GM18861 (cell line): ENCODE measurements around the gene DEXI.
"Not testable (repeated sequence)": the region's sequence is repeated elsewhere in the genome, so short reads cannot be mapped to it uniquely, and the experiment has no call there.

ENCODE experiments used
- ATAC-seq: cut with Tn5 transposase; IDR thresholded peaks from one replicate; pipeline ENCODE4 v1.9.1; 2021; ENCODE audit not compliant: unreplicated experiment

DEXI gene

GRCh38 chr16:10941935-10942351 is 325 bp downstream of the DEXI start:
- ATAC-seq: not testable (repeated sequence)

GRCh38 chr16:10941127-10941933 is 938 bp downstream of the DEXI start:
- no peak for ATAC-seq

- ATAC-seq: no peak
These were observed 1.7 kb downstream of the DEXI start for GRCh38 chr16:10940501-10941079.

- no peak for ATAC-seq
These were observed 2.5 kb downstream of the DEXI start for GRCh38 chr16:10939649-10940234.

GRCh38 chr16:10938796-10939648 is 3.2 kb downstream of the DEXI start:
- no peak for ATAC-seq

GRCh38 chr16:10938321-10938720 is 3.9 kb downstream of the DEXI start:
- no peak for ATAC-seq

- ATAC-seq: no peak
These were observed 5.0 kb downstream of the DEXI start for GRCh38 chr16:10937068-10937859.

GRCh38 chr16:10936272-10936984 is 5.8 kb downstream of the DEXI start:
- ATAC-seq: no peak

GRCh38 chr16:10935226-10935915 is 6.9 kb downstream of the DEXI start:
- no peak for ATAC-seq

- ATAC-seq: no peak
These were observed 7.8 kb downstream of the DEXI start for GRCh38 chr16:10934325-10935107.

- no peak for ATAC-seq
These were observed 8.4 kb downstream of the DEXI start for GRCh38 chr16:10933865-10934264.

GRCh38 chr16:10932959-10933710 is 9.1 kb downstream of the DEXI start:
- no peak for ATAC-seq

- no peak for ATAC-seq
These were observed 10.2 kb downstream of the DEXI start for GRCh38 chr16:10931977-10932632.

GRCh38 chr16:10931134-10931533 is 11.1 kb downstream of the DEXI start:
- ATAC-seq: no peak

- ATAC-seq: no peak
These were observed 11.5 kb downstream of the DEXI start for GRCh38 chr16:10930755-10931093.

GRCh38 chr16:10929853-10930754 is 12.2 kb downstream of the DEXI start:
- no peak for ATAC-seq
